GM18951 (cell line): Measurements from ENCODE around the gene COPS4.
A peak's percentile ranks its signal among the peaks of the same experiment; 100 is the strongest.
"Not testable (repeated sequence)": the region's sequence is repeated elsewhere in the genome, so short reads cannot be mapped to it uniquely, and the experiment has no call there.

Experiments used
- POLR2A ChIP-seq: IDR thresholded peaks from 4 replicates; pipeline ENCODE4 v1.6.1; 2011; ENCODE audit warnings: mild to moderate bottlenecking; ENCODE audit not compliant: insufficient read length, insufficient read depth; ENCODE audit errors: extremely low read depth
- in situ Hi-C: fragments of 300-500 bp; cut with MboI; formaldehyde crosslinking; loops from one replicate; pipeline ENCODE4 v1.12.0; 2022; ENCODE audit warnings: low sequenced_read_pairs, mixed read lengths, inconsistent platforms; ENCODE audit not compliant: unreplicated experiment

The COPS4 gene

GRCh38 chr4:83012200-83012686 is 22.7 kb upstream of the COPS4 start:
- in situ Hi-C loops = no loop called here
- no peak for TF ChIP-seq POLR2A

- peak; percentile 67 for TF ChIP-seq POLR2A
- in situ Hi-C loops = no loop called here
These were observed 22.1 kb upstream of the COPS4 start for GRCh38 chr4:83012687-83013419.

GRCh38 chr4:83013420-83013867 is 21.5 kb upstream of the COPS4 start:
- no peak for TF ChIP-seq POLR2A
- in situ Hi-C loops = no loop called here

- in situ Hi-C loops = no loop called here
- TF ChIP-seq POLR2A = no peak
These were observed 21.1 kb upstream of the COPS4 start for GRCh38 chr4:83013902-83014301.

- TF ChIP-seq POLR2A = no peak
- in situ Hi-C loops = no loop called here
These were observed 15.0 kb upstream of the COPS4 start for GRCh38 chr4:83019794-83020494.

GRCh38 chr4:83022724-83023450 is 12.1 kb upstream of the COPS4 start:
- in situ Hi-C loops = no loop called here
- TF ChIP-seq POLR2A = no peak

- in situ Hi-C loops = not testable (repeated sequence)
These were observed 11.4 kb upstream of the COPS4 start for GRCh38 chr4:83023599-83023998.

- in situ Hi-C loops = no loop called here
- TF ChIP-seq POLR2A = no peak
These were observed 10.8 kb upstream of the COPS4 start for GRCh38 chr4:83024233-83024632.

- TF ChIP-seq POLR2A = no peak
- in situ Hi-C loops = no loop called here
These were observed 9.4 kb upstream of the COPS4 start for GRCh38 chr4:83025563-83025962.

GRCh38 chr4:83028976-83029375 is 6.0 kb upstream of the COPS4 start:
- no peak for TF ChIP-seq POLR2A
- in situ Hi-C loops = no loop called here

GRCh38 chr4:83029688-83030087 is 5.3 kb upstream of the COPS4 start:
- in situ Hi-C loops = no loop called here
- TF ChIP-seq POLR2A = no peak

GRCh38 chr4:83036991-83037665 is 2.1 kb downstream of the COPS4 start:
- in situ Hi-C loops = no loop called here
- TF ChIP-seq POLR2A = no peak

GRCh38 chr4:83040269-83040668 is 5.3 kb downstream of the COPS4 start:
- no peak for TF ChIP-seq POLR2A
- in situ Hi-C loops = no loop called here

GRCh38 chr4:83043157-83043556 is 8.2 kb downstream of the COPS4 start:
- in situ Hi-C loops = not testable (repeated sequence)
